Right forelimb (tissue), 1 donor: Measurements from ENCODE around the gene C1GALT1C1L.
"Not testable (repeated sequence)": the region's sequence is repeated elsewhere in the genome, so short reads cannot be mapped to it uniquely, and the experiment has no call there.

Experiments
- DNase-seq: peaks from one replicate; pipeline ENCODE4 v3.0.0-alpha.2; 2018

Gene C1GALT1C1L

GRCh38 chr2:43676322-43677050 lies at the start of gene C1GALT1C1L:
C1GALT1C1L (minus strand) TSS chr2:43676429; CDS start chr2:43676322, 107 bp downstream.
- DNase-seq: peak; percentile 66

GRCh38 chr2:43725711-43726246 lies 49.5 kb upstream of the C1GALT1C1L start:
- DNase-seq: no peak

- no peak for DNase-seq
Measured at GRCh38 chr2:43724728-43725526, 48.7 kb upstream of the C1GALT1C1L start.

DNA sequence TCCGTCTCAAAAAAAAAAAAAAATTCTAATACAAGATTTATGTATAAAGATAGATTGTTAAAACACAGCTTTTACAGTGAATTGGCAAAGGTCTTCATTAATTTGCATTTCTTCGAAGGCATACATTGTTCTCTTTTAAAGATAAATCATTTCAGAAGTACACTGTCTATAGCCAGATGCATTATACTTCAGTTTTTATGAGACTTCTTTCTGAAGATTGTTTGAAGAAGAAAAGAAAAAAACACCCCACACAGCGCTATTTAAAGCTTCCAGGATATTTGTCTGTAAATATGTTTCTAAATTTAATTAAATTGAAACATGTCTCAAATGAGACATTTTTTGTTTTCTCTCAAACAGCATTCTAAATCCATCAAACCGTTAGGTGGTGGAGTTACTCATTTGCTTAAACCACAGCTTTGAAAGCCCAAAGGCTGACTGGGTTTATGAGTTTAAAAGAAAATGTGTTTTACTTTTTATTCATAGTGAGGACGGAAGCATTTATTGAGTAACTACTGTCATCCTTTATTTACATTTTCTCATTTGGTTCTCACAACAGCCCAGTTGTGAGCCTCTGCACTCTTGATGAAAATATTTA lies 42.4 kb upstream of the C1GALT1C1L start:
- no peak for DNase-seq

DNA sequence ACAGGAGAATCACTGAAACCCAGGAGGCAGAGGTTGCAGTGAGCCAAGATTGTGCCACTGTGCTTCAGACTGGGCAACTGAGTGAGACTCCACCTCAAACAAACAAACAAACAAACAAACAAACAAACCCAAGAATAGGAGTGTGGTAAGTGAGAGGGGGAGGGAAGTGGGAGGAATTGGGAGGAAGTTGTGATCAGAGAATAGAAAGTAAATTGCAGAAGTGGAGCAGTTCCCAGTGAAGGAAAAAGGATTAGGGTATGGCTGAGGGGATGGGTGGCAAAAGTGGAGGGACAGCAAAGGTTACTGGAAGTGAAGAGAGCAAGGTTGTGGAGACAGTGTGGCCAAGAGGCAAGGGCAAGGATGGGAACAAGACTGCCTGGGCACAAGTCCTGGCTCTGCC lies 41.1 kb upstream of the C1GALT1C1L start:
- no peak for DNase-seq

GRCh38 chr2:43715300-43716098 lies 39.3 kb upstream of the C1GALT1C1L start:
- DNase-seq: no peak

- no peak for DNase-seq
Measured at GRCh38 chr2:43714164-43714563, 37.9 kb upstream of the C1GALT1C1L start.

- no peak for DNase-seq
Measured at GRCh38 chr2:43710866-43711265, 34.6 kb upstream of the C1GALT1C1L start.

GRCh38 chr2:43708891-43709290 lies 32.7 kb upstream of the C1GALT1C1L start:
- DNase-seq: no peak

DNA sequence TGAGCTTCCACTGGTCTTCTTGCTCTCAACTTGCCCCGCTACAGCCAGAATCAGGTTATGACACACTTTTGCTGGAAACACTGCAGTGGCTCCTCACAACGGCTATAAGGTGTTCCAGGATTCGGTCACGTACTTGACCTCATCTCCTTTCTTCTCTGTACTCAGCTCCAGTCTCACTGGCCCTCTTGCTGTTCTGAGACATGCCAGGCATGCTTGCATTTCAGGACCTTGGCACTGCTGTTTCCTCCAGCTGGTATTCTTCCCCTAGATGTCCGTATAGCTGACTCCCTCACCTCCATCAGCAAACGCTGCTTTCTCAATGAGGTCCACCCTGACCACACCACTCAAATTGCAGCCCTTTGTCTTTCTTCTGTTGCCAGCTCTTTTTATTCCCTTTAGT lies 31.9 kb upstream of the C1GALT1C1L start:
- no peak for DNase-seq

DNA sequence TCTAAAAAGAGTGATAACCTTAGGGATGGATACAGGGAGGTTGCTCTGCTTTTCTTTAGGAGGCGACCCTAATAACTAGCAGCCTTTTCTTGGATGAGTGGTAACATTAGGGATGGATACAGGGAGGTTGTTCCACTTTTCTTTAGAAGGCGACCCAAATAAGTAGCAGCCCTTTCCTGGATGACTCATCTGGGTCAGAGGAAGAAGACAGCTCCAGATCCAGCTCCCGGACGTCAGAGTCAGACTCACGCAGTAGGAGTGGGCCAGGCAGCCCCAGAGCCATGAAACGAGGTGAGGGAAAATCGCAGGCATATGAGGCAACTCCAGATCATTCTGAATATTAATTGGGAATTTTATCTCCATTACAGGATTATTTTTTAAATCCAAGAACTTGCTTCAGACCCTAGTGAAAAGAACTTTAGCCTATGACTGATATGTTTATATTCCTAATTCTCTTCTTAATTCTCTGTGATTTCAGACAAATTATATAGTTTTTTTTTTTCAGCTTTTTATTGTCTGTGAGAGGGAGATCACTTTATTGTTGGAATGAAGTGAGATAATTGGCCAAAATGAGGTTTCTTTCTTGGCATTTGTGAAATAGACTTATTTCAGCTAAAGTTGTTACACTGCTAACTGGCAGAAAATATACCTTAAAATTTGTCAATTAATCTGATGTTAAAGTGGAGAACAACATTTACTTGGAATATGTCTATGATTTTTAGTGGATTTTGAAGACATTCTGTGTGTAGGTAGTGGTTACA lies 31.2 kb upstream of the C1GALT1C1L start:
- no peak for DNase-seq

DNA sequence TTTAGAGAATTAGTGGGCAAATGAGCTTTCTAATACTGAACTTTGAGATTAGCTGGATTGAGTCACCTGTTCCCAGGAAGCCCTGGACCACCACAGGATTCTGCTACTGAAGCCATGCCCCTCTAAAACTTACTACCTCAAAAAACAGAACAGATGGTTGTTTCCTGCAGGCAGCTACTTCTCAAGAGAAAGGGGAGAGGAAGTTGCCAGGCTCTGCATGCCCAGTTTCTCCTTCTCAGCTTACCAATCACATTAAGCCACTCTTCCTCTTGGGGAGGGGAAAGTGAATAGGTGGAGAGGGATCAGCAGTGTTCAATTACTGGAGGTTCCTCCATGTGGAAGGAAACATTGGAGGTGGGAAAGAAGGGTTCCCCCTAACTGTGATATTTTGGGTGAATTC lies 24.9 kb upstream of the C1GALT1C1L start:
- DNase-seq: no peak

DNA sequence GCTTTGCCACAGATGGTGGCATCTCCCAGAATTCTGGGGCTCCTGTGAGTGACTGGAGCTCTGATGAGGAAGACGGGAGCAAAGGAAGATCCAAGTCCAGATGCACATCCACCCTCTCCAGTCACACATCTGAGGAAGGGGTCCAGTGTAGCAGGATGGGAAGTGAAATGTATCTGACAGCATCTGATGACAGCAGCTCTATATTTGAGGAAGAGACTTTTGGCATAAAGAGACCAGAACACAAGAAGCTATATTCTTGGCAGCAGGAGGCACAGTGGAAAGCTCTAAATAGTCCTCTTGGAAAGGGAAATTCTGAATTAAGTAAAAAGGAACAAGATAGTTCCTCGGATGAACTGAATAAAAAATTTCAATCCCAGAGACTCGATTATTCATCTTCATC lies 23.5 kb upstream of the C1GALT1C1L start:
- no peak for DNase-seq

GRCh38 chr2:43698140-43698539 lies 21.9 kb upstream of the C1GALT1C1L start:
- DNase-seq: not testable (repeated sequence)

DNA sequence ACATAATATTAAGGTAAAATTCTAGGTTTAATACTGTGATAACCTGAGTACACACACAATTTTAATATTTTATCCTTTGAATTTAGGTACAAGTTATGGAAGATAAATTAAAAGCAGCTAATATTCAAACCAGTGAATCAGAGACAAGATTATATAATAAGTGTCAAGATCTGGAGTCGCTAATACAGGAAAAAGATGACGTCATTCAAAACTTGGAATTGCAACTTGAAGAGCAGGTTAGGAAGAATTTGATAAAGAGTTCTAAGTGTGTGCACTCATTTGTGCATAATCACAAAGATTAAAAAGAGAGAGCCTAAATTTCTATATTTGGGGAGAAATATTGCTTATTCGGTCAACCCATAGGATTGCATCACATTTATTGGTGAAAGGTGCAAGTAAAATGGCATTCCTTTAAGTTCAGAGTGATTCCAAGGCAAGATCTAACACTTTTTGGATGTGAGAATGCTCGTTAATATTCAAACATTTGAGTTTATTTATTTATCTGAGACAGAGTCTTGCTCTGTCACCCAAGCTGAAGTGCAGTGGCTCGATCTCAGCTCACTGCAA lies 16.3 kb upstream of the C1GALT1C1L start:
- DNase-seq: no peak

GRCh38 chr2:43689999-43690398 lies 13.8 kb upstream of the C1GALT1C1L start:
- no peak for DNase-seq

DNA sequence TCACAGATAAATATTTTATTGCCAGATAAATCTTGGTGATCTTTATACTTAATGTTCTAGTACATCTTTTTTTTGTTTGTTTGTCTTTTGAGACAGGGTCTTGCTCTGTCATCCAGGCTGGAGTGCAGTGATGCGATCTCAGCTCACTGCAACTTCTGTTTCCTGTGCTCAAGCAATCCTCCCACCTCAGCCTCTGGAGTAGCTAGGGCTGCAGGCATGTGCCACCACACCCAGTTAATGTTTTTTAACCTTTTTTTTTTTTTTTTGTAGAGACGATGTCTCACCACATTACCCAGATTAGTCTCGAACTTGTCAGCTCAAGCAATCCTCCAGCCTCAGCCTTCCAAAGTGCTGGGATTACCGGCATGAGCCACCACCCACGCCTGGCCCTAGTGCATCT lies 9.1 kb upstream of the C1GALT1C1L start:
- DNase-seq: no peak

GRCh38 chr2:43677783-43678182 lies 1.6 kb upstream of the C1GALT1C1L start:
- not testable (repeated sequence) for DNase-seq

DNA sequence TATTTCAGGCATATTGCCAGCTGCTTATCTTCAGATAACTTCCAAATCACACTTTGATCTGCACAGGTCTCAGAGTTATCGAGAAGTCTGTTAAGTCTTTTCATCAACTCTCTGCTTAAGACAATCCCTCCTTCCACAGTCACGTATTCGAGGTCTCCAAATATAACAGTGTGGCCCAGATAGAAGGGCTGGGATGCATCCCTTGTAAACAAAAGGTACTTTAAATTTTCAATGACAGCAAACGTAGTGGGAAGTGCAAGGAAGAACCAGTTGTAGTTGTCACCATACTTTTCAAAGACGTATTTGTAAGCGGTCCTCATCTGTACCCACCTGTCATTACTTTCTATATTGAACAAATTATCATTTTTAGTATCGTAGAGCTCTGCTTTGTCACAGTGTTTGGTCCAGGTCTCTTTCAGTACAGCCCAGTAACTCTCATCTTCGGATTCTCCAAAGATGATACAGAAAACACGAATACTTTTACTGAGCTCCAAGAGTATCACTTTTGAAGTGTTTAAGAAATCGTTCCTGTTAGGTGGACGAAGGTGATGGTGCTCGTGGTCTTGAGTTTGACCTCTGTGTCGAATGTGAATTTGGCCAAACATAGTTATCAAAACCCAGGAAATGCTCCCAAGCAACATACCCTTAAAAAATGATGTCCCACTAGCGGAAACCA lies 445 bp downstream of the C1GALT1C1L start:
- no peak for DNase-seq

DNA sequence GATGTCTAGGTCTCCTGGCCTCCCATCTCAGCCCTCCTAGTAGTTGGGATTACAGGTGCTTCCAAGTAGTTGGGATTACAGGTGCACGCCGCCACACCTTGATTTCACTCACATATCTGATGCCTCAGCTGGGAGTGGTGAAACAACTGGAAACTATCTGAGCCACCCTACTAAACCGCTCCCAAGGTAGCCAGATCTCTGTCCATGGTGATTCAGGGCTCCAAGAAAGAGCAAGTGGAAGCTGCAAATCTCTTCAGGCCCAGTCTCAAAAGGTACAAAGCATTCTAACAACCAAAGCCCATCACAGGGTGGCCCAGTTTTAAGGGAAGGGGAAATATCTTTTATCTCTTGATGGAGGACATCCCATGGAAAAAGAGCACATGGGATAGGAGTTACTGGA lies 19.0 kb downstream of the C1GALT1C1L start:
- DNase-seq: no peak

DNA sequence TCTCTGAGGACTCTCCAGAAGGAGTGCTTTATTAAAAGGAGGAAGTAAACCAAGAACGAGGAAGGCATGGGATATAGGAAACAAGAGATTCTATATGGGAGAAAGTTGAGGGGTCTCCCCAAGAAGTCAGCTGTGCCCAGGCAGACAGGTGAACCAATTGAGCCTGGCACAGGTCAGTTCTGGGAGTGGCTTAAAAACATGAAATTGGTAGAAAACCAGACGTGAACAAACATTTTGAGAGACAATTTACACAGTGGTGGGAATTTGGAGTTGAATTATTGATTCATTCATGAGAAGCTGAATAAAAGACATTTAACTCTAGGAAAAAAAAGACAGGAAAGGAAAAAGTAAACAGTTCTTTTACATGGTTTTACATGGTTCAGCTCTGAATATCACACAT lies 22.7 kb downstream of the C1GALT1C1L start:
- DNase-seq: no peak
